ENCODE measurements around the gene GAB1. TPM values are rescaled to one million over a fixed set of nuclear protein-coding genes. Genes with fewer than 3 reads are reported as not detected.

GAB1 gene
- total and polyA plus RNA-seq, 7 donors = 1.0 to 20.3 (median 10.1) TPM

DNA sequence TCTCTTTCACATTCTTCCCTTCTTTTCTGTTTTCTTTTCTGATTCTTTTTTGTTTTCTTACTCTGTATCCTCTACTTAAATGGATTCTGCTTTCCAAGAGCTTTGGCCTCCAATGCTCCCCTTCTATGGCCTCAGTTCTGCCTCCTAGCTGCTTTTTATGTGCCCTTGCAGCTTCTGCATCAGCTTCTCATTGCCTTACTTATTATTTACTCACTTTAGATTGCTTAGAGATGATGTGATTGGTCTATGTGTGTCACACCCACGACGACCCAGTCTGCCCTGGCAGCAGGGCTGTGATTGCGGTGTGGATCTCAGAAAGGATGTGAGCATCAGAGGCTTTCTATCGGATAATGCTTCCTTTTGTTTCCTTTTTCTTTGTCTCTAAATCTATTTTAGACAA lies 105.0 kb downstream of the GAB1 start:
- WGBS, 3 donors = 61 to 75% (median 74%) methylated on average over 4 of the region's 4 CpGs
- no peaks in the 10 kb centered on the region for H3K27me3 ChIP-seq (ENCODE audit: insufficient read depth in 3 of 3, low read length in 2 of 3)
- TF ChIP-seq, protein P1, sequence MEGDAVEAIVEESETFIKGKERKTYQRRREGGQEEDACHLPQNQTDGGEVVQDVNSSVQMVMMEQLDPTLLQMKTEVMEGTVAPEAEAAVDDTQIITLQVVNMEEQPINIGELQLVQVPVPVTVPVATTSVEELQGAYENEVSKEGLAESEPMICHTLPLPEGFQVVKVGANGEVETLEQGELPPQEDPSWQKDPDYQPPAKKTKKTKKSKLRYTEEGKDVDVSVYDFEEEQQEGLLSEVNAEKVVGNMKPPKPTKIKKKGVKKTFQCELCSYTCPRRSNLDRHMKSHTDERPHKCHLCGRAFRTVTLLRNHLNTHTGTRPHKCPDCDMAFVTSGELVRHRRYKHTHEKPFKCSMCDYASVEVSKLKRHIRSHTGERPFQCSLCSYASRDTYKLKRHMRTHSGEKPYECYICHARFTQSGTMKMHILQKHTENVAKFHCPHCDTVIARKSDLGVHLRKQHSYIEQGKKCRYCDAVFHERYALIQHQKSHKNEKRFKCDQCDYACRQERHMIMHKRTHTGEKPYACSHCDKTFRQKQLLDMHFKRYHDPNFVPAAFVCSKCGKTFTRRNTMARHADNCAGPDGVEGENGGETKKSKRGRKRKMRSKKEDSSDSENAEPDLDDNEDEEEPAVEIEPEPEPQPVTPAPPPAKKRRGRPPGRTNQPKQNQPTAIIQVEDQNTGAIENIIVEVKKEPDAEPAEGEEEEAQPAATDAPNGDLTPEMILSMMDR (IDR thresholded peaks at IDR 0.05) = no peak
- peaks cover 3 to 44% of the 10 kb centered on the region in 2 donors for H3K36me3 ChIP-seq (ENCODE audit: insufficient read depth in 1 of 2, low read depth in 1 of 2)
- intact Hi-C loops (cut with DNase I) = no loop called here
- no peaks in the 10 kb centered on the region for H3K4me1 ChIP-seq
- ATAC-seq (no peak), DNase-seq (no peak)
- H3K4me3 ChIP-seq = no peak overlapping the region
- H3K9me3 ChIP-seq = no peaks in the 10 kb centered on the region
- H3K27ac ChIP-seq = no peak overlapping the region

DNA sequence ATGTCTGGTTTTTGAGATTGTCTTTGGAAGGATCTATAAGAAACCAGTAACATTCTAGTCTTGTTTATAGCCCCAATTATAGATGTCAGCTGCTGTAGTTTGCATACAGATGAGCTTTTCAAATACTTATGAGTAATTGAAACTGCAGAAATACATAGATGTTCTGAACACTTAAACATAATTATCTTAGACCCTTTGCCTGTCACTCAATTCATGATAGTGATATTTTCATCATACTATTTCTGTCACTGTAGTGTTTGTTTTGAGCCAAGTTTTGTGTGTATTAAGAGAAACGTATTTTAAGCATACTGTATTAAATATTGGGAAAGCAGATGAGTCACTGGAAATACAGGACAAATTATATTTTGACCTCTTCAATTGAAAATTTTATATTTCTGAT lies 107.1 kb downstream of the GAB1 start:
- WGBS, 3 donors = 13 to 23% (median 22%) methylated on average over 1 of the region's 1 CpG
- intact Hi-C loops (cut with DNase I) = no loop called here
- peak in 1 of 4 donors; percentile 29 for ATAC-seq

DNA sequence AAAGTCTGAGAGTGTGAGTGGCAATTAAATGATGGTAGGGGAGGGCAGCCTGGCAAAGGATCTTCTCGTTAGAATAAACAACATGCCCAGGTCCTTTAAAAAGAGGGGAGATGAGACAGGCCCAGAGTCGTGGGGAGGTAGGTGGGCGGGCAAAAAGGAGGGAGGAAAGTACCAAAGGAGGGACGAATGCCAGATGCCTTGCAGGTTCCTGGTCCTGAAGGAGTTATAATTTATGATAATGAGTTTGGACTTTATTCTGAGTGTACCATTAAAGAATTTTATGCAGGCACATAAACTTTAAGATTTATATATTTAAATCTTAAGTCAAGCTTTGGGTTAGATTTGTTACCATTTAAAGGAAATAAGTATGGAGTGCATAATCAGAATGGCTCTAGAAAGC lies 114.5 kb downstream of the GAB1 start:
- no peaks in the 10 kb centered on the region for H3K27me3 ChIP-seq (ENCODE audit: insufficient read depth in 3 of 3, low read length in 2 of 3)
- no peaks in the 10 kb centered on the region for H3K4me1 ChIP-seq
- no peak for ATAC-seq
- H3K36me3 ChIP-seq (ENCODE audit: insufficient read depth in 1 of 2, low read depth in 1 of 2) = peaks cover 3 to 6% of the 10 kb centered on the region in 2 donors
- H3K4me3 ChIP-seq = no peak overlapping the region
- WGBS, 3 donors = 70 to 74% (median 72%) methylated on average over 4 of the region's 4 CpGs
- TF ChIP-seq, protein P1 (IDR thresholded peaks at IDR 0.05) = no peak
- intact Hi-C loops (cut with DNase I) = no loop called here
- H3K27ac ChIP-seq = no peak overlapping the region
- no peaks in the 10 kb centered on the region for H3K9me3 ChIP-seq
- no peak for DNase-seq

More for the DNA sequence above, 107.1 kb downstream of the GAB1 start:
- no peak overlapping the region for H3K4me3 ChIP-seq
- DNase-seq = no peak
- no peaks in the 10 kb centered on the region for H3K27me3 ChIP-seq (ENCODE audit: insufficient read depth in 3 of 3, low read length in 2 of 3)
- no peak overlapping the region for H3K27ac ChIP-seq
- no peaks in the 10 kb centered on the region for H3K4me1 ChIP-seq
- H3K9me3 ChIP-seq = no peaks in the 10 kb centered on the region
- H3K36me3 ChIP-seq (ENCODE audit: insufficient read depth in 1 of 2, low read depth in 1 of 2) = peaks cover 0 to 31% of the 10 kb centered on the region in 2 donors
- TF ChIP-seq, protein P1 (IDR thresholded peaks at IDR 0.05) = no peak

DNA sequence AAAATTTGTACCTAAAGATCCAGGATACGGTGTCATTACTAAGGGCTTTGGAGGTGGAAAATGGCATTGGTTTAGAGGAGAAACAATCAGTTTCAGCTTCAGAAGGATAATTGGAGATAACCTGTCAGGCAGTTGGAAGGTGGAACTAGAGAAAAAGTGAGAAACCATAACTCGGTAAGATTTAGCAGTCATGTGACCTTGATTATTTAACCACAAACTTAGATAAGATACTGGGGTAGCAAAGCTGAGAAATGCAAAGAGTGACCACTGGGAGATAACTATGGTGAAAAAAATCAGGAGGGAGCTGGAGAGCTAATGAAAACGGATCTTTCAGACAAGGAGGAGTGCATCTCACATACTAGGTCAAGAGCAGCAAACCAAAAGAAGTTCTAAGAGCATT lies 118.5 kb downstream of the GAB1 start:
- Histone ChIP-seq H3K9me3 (no peaks in the 10 kb centered on the region), H3K27me3 (ENCODE audit: insufficient read depth in 3 of 3, low read length in 2 of 3) (no peaks in the 10 kb centered on the region), H3K4me3 (no peak overlapping the region), H3K36me3 (ENCODE audit: insufficient read depth in 1 of 2, low read depth in 1 of 2) (peaks cover 3 to 20% of the 10 kb centered on the region in 2 donors), H3K4me1 (no peaks in the 10 kb centered on the region), H3K27ac (no peak overlapping the region)
- DNase-seq (no peak), ATAC-seq (no peak)
- TF ChIP-seq, protein P1 (IDR thresholded peaks at IDR 0.05) = no peak
- 74 to 90% (median 85%) methylated on average over 3 of the region's 3 CpGs for WGBS, 3 donors
- intact Hi-C loops (cut with DNase I) = no loop called here

DNA sequence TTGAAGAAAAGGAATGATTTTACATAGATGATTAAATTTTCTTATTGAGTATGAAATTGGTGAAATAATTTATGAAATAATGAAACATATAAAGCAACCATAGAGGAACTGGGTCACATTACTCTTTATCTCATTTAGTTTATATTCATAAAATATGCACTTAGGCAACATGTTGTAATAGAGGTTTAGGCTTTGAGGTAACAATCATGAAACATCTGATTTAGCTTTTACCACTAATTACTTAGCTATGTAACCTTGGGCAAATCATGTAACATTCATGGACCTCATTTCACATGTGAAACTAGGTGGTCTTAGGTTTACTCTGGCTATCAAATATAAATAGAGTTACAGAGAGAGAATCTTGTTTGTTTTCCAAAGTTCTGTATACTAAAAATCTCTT lies 122.3 kb downstream of the GAB1 start:
- no peaks in the 10 kb centered on the region for H3K9me3 ChIP-seq
- H3K27ac ChIP-seq = no peak overlapping the region
- no peaks in the 10 kb centered on the region for H3K4me1 ChIP-seq
- ATAC-seq (no peak), DNase-seq (no peak)
- H3K36me3 ChIP-seq (ENCODE audit: insufficient read depth in 1 of 2, low read depth in 1 of 2) = peaks cover 3 to 50% of the 10 kb centered on the region in 2 donors
- H3K4me3 ChIP-seq = no peak overlapping the region
- TF ChIP-seq, protein P1 (IDR thresholded peaks at IDR 0.05) = no peak
- H3K27me3 ChIP-seq (ENCODE audit: insufficient read depth in 3 of 3, low read length in 2 of 3) = no peaks in the 10 kb centered on the region
- intact Hi-C loops (cut with DNase I) = no loop called here

All from psoas muscle (tissue), 8 donors.